Renal pelvis (tissue), 4 donors: Measurements from ENCODE around the gene ZC3H18. TPM values are rescaled to one million over a fixed set of nuclear protein-coding genes. Genes with fewer than 3 reads are reported as not detected.

Source experiments
- DNase-seq: peaks from one replicate; pipeline ENCODE4 v3.0.0-alpha.2; 2013
- polyA plus RNA-seq, 3 donors: library from polyadenylated mRNA; unstranded; fragments of 120-200 nt; gene quantifications; one replicate each; pipeline ENCODE4 v1.2.1, GENCODE V29; 2013; ENCODE audit not compliant: insufficient read length in 3 of 3

ZC3H18 gene
- polyA plus RNA-seq, 3 donors = 40.9 to 47.5 (median 41.3) TPM

- no peak for DNase-seq
Observed at GRCh38 chr16:88531346-88531745, 38.9 kb upstream of the ZC3H18 start.

DNA sequence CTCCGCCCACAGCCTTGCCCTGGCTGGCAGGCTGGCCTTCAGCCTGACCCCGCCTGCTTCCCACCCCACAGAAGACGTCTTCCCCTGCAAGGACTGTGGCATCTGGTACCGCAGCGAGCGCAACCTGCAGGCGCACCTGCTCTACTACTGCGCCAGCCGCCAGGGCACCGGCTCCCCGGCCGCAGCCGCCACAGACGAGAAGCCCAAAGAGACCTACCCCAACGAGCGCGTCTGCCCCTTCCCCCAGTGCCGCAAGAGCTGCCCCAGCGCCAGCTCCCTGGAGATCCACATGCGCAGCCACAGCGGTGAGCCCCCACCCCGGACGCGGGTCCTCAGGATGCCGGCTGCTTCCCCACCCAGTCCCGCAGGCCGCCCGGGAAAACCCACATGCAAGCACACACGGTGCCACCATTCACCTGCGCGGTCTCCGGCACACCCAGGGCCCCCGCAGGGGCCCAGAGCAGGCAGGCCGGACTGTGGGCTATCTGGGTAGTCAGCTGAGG, 38.2 kb upstream of the ZC3H18 start:
- no peak for DNase-seq

DNA sequence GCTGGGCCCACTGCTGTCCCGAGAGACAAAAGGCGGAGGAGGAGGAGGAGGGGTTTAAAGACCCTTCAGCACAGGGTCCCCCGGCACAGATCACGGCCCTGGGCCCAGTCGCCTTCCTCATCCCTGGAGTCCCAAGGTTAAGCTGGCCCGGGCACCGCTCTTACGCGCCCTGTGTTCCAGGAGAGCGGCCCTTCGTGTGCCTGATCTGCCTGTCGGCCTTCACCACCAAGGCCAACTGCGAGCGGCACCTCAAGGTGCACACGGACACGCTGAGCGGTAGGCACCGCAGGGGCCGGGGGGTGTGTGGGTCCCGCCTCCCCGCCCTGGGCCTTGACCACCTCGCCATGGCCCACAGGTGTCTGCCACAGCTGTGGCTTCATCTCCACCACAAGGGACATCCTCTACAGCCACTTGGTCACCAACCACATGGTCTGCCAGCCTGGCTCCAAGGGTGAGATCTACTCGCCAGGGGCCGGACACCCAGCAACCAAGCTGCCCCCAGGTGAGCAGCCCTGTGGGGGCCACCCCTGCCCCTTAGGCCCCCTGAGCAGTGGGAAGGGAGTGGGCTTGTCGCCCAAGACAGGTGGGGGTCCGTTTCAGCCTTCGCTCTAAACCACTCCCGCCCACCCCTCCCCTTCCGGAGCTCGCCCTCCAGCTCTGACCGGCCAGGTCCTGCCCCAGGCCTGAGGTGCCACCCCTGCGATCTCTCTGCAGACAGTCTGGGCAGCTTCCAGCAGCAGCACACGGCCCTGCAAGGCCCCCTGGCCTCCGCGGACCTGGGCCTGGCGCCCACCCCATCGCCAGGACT, 37.6 kb upstream of the ZC3H18 start:
- DNase-seq = no peak

GRCh38 chr16:88533381-88533917, 36.8 kb upstream of the ZC3H18 start:
- peak; percentile 41 for DNase-seq

DNA sequence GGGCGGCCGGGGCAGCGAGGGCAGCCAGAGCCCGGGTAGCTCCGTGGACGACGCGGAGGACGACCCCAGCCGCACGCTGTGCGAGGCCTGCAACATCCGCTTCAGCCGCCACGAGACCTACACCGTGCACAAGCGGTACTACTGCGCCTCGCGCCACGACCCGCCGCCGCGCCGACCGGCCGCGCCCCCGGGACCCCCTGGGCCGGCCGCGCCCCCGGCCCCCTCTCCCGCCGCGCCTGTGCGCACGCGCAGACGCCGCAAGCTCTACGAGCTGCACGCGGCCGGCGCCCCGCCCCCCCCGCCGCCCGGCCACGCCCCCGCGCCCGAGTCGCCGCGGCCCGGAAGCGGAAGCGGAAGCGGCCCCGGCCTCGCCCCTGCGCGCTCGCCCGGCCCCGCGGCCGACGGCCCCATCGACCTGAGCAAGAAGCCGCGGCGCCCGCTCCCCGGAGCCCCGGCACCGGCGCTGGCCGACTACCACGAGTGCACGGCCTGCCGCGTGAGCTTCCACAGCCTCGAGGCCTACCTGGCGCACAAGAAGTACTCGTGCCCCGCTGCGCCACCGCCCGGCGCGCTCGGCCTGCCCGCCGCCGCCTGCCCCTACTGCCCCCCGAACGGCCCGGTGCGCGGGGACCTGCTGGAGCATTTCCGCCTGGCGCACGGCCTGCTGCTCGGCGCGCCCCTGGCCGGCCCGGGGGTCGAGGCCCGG, 36.1 kb upstream of the ZC3H18 start:
- DNase-seq = peak; percentile 66

DNA sequence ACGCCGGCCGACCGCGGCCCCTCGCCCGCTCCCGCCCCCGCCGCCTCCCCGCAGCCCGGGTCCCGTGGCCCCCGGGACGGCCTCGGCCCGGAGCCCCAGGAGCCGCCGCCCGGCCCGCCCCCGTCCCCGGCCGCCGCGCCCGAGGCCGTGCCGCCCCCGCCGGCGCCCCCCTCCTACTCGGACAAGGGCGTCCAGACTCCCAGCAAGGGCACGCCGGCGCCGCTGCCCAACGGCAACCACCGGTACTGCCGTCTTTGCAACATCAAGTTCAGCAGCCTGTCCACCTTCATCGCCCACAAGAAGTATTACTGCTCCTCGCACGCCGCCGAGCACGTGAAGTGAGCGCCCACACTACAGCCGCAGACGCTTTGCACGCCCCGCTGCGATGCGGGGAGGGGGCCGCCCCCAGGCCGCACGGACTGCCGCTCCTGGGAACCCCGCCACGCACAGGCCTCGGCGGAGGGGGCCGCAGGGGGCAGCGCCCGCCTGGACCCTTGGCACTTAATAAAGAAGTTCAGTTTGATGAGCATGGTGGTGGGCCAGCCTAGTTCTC, 35.5 kb upstream of the ZC3H18 start:
- DNase-seq = no peak

DNA sequence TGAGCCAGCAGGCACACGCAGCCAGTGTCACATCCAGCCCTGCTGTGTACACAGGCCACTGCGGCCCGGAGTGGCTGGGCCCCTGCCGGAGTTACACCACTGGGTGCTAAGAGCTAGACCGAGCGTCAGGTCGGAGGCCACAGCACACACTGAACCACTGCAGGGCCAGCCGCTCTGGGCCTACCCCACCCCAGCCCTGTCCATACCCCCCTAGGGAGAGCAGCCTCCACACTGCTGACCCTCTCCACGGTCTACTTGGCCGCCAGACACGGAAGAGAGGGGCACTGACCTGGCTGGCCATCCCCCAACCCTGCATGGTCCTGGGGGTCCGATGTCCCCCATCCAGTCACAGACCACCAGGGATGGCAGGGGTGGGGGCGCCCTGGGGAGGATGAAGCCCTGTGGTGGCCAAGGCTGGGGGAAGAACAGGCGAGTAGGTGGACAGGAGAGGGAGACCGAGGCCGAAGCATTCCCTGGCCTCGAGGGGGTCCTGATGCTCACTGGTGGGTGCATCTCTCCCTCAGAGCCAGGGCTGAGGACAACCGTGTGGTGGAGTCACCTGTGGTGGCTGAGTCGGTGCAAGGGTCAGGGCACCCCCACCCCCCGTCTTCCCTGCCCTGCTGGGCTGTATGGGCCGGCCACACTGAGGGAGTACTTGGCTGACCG, 34.9 kb upstream of the ZC3H18 start:
- no peak for DNase-seq

DNA sequence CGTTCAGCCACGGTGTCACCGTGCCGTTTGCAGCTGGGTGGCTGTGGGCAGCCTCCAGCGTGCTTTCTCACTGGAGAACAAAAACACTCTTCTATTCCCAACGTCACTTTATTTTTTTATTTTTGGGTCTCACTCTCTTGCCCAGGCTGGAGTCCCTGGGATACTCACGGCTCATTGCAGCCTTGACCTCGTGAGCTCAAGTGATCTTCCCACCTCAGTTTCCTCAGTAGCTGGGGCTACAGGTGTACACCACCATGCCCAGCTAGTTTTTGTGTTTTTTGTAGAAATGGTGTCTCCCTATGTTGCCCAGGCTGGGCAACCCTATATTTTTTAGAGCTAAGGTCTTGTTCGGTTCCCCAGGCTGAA, 34.4 kb upstream of the ZC3H18 start:
- DNase-seq = no peak

DNA sequence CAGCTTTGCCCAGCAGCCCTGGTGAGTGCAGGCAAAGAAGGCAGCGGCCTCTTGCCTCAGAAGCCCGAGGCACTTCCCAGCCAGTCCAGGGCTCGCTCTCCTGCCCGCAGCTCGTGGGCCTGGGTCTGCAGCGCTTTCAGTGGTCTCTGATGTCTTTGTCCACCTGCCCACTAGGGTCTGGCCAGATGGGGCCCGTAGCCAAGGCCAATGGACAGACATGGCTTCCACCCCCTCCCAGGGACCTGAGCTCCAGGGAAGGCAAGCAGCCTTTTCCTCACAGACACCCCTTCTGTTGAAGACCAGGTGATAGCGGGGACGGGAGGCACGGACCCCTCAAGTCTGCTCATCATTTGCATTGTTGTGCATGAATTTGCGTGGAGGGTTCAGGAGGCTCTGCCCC, 33.7 kb upstream of the ZC3H18 start:
- no peak for DNase-seq

DNA sequence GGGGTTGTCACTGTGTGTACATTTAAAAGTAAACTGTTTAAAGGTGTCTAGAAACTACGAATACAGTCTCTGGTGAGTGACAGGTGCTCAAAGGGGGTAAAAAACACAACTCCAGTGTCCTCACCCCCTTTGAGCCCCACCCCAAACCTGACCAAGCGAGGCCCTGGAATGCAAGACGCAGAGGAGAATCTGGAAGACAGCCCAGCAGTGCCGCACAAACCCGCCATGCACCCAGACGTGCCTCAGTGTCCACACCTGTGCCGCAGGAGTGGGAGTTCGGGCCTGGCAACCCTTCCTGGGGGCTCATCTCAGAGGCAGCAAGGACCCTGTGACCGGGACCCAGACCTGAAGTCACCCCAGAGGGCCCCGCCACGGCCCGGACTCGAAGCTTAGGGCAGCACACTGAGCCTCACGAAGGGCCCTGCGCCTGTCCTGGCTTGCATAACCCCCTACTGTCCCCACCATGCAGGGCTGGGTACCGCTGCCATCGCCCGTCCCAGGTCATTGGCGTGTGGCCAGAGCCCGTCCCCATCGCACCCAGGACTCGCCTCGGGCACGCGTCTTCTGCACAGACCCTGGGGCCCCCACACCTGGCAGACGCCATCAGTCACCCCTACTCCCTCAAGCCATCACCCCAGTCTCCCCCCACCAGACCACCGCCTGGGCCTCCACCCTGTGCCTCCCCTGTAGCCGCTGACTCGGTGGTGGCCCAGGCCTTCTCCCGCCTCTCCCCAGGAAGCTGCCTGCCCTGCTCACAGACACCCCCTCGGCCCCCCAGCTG, 33.0 kb upstream of the ZC3H18 start:
- no peak for DNase-seq

DNA sequence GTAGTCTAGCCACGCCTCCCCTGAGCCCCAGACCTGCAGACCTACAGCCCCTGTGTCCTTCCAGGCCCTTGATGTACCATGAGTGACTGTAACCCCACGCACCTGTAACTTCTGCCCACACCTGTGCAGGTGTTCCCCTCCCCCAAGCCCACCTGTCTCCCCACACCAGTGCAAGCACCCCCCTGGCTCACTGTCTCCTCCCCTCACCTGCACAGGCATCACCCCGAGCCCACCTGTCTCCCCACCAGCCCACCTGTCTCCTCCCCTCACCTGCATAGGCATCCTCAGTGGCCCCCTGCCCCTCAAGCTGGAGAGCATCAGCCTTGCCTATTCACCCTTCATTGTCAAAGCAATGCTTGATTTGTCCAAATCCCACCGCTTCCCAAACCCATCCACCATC, 32.3 kb upstream of the ZC3H18 start:
- DNase-seq = no peak

DNA sequence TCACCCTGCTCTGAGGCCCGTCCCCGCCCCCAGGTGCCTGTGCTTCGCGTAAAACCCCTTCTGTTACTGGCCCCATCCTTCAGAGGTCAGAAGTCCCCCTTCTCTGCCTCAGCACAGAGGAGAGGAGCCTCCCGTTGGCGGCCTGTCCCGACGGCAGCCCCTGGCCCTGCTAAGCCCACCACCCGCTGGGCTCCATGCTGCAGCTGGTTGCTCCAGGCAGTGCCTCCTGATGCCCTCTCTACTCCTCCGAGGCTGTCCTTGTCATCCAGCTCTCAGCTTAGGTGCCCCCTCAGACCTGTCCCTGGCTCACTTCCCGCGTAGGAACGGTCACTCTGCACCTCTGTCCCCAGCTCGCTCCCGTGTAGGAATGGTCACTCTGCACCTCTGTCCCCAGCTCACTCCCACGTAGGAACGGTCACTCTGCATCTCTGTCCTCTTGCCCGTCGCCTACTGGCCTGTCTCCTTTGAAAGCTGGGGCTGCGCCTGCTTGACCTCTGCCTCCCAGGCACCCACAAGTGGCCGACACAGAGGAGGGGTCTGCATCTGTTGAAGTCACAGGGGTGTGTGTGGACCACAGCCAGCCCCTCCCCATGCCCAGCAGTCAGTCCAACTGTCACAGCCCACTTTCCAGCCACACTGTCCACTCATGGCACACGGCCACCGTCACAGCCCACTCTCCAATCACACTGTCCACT, 31.7 kb upstream of the ZC3H18 start:
- DNase-seq = no peak

- DNase-seq = no peak
Observed at GRCh38 chr16:88539261-88539651, 30.9 kb upstream of the ZC3H18 start.

DNA sequence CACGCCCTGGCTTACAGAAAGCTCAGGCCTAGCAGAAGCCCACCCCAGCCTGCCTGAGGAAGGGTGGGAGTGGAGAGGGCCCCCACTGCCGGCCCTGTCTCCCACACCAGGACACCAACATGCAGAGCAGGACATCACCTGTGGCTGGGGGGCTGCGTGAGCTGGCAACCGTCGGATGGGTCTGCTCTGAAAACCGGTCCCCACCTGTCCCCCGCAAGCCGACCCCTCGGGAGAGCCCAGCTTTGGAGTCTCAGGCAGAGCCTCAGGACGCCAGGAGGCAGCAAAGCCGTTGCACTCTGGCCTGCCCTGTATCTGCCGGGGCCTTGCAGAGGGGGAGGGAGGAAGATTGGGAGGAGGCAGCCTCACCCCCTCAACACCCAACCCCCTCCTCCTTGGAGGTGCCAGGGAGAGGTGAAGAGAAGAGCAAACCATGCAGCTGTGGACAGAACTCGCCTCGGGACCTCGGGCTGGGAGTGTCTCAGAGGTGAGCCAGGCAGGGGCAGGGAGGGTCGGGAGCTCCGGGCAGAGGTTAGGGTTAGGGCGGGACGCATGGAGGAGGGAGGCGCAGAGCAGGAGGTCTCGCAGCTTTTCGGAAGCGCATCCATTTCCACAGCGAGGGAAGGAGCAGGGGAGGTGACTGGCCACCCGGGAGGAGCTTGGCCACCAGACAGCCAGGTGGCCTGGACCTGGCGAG, 30.4 kb upstream of the ZC3H18 start:
- no peak for DNase-seq

DNA sequence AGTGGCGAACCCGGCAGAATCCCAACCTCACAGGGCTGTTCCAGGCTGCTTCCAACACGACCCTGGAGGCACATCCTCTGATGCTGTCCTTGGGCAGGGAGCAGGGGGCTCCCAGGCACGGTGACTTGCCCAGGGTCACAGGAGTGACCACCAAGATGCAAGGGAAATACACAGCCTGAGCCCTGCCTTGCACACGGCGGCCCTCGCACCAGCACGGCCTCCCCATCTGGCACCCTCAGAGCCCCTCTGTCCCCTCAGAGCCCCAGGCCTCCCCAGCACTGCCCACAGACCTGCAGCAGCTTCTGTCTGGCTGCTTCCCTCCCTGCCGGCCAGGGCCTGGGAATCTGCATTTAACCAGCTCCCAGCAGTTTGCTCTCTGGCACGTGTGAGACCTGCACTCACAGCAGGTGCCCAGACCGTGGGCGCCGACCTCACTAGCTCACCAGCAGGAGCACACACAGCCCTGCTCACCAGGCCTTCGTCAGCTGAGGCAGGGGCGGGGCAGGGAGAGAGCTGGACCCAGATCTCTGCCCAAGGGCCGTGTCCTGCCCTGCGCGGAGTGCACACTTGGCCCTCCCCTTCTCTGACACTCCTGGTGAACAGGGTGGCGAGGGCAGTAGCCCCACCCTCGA, 29.7 kb upstream of the ZC3H18 start:
- DNase-seq = no peak

GRCh38 chr16:88541831-88542616, 28.2 kb upstream of the ZC3H18 start:
- no peak for DNase-seq

GRCh38 chr16:88543230-88543813, 26.9 kb upstream of the ZC3H18 start:
- DNase-seq = no peak

GRCh38 chr16:88545781-88546180, 24.4 kb upstream of the ZC3H18 start:
- no peak for DNase-seq
